ENCODE data around the gene TTLL5. TPM values are rescaled to one million over a fixed set of nuclear protein-coding genes. Genes with fewer than 3 reads are reported as not detected.

TTLL5 gene
- polyA plus RNA-seq, 1 experiment, result 24.1 TPM

DNA sequence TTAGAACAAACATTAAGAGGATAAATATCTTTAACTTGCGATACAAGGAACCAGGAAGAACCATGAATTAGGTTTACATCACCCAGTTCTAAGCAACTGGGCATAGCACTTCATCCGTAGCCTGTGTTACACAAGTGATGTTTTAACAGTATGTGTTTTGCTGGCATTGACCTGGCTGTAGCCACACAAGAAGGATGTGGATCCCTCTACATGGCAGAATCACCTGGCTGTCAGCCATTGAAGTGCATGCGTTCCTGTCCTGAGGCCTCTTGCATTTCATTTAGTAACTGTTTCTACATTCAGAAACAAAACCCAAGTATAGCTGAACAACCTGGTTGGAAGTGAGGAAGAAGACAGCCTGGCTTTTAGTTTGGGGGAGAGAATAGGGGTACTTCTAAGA lies 248.6 kb downstream of the TTLL5 start:
- Histone ChIP-seq H3K27ac (ENCODE audit: low read depth, low read length) (no peak overlapping the region), H3K9me3 (ENCODE audit: control insufficient read depth, insufficient read depth, low read length) (no peaks in the 10 kb centered on the region), H3K4me3 (ENCODE audit: low read depth, low read length) (no peak overlapping the region), H3K27me3 (ENCODE audit: control insufficient read depth, insufficient read depth, low read length) (no peaks in the 10 kb centered on the region)
- DNase-seq (ENCODE audit: low read depth, low spot score), result no peak
- POLR2A ChIA-PET, result no interaction called here
- CTCF ChIA-PET, result interaction anchor here (1.2 kb wide), 1 partner anchor 199 kb away, joined by 3 read pairs; no protein-coding TSS in a partner anchor
- TF ChIP-seq, protein P1, sequence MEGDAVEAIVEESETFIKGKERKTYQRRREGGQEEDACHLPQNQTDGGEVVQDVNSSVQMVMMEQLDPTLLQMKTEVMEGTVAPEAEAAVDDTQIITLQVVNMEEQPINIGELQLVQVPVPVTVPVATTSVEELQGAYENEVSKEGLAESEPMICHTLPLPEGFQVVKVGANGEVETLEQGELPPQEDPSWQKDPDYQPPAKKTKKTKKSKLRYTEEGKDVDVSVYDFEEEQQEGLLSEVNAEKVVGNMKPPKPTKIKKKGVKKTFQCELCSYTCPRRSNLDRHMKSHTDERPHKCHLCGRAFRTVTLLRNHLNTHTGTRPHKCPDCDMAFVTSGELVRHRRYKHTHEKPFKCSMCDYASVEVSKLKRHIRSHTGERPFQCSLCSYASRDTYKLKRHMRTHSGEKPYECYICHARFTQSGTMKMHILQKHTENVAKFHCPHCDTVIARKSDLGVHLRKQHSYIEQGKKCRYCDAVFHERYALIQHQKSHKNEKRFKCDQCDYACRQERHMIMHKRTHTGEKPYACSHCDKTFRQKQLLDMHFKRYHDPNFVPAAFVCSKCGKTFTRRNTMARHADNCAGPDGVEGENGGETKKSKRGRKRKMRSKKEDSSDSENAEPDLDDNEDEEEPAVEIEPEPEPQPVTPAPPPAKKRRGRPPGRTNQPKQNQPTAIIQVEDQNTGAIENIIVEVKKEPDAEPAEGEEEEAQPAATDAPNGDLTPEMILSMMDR (IDR thresholded peaks at IDR 0.05; ENCODE audit: low read depth, low read length), result no peak

- Histone ChIP-seq H3K27me3 (ENCODE audit: control insufficient read depth, insufficient read depth, low read length) (no peaks in the 10 kb centered on the region), H3K9me3 (ENCODE audit: control insufficient read depth, insufficient read depth, low read length) (no peaks in the 10 kb centered on the region), H3K4me3 (ENCODE audit: low read depth, low read length) (no peak overlapping the region), H3K27ac (ENCODE audit: low read depth, low read length) (no peak overlapping the region)
- POLR2A ChIA-PET, result no interaction called here
- TF ChIP-seq, protein P1 (IDR thresholded peaks at IDR 0.05; ENCODE audit: low read depth, low read length), result no peak
- CTCF ChIA-PET, result interaction anchor here (1.2 kb wide), 1 partner anchor 199 kb away, joined by 3 read pairs; no protein-coding TSS in a partner anchor
- DNase-seq (ENCODE audit: low read depth, low spot score), result no peak
These were observed 249.0 kb downstream of the TTLL5 start for GRCh38 chr14:75910048-75910447.

DNA sequence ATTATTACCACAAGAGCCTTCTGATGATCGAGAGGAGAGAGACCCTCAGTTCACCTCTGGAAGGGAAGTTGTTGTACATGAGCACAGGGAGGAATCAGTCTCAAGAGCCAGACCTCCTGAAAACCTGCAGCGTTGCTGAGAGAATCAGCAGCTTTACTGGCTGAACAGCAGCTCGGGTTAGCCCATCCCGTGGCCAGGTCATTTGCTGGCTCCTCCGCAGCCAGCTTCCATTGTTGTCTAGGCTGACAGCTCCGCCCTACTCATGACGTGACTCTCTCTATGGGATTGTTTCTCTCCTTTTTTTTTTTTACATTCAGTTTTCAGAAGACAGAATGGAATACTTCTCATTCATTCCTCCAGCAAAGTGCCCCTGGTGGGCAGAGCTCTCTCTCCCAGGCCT lies 250.8 kb downstream of the TTLL5 start:
- DNase-seq (ENCODE audit: low read depth, low spot score), result no peak
- TF ChIP-seq, protein P1 (IDR thresholded peaks at IDR 0.05; ENCODE audit: low read depth, low read length), result no peak
- CTCF ChIA-PET, result interaction anchor here (0.6 to 1.9 kb wide), 5 partner anchors 28 to 213 kb away, joined by 3 to 8 read pairs (median 3); no protein-coding TSS in a partner anchor
- Histone ChIP-seq H3K27ac (ENCODE audit: low read depth, low read length) (no peak overlapping the region), H3K4me3 (ENCODE audit: low read depth, low read length) (no peak overlapping the region), H3K27me3 (ENCODE audit: control insufficient read depth, insufficient read depth, low read length) (no peaks in the 10 kb centered on the region), H3K9me3 (ENCODE audit: control insufficient read depth, insufficient read depth, low read length) (no peaks in the 10 kb centered on the region)
- POLR2A ChIA-PET, result no interaction called here

DNA sequence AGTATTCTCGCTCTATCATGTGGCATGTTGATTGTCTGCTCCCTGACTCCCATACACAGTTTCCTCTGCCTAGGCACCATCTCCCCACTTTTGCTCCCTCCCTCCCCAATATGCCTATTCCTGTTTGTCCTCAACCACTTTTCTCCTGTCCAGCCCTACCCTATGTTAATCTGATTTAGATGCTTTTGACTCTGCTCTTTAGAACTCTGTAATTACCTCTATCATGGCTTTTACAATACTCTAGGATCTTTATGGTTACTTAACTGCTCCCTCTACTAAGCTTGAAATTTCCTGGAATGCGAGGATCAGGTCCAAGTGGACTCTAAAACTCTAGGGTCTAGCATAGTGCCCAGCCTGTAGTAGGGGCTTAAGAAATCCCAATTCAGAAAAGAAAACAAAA lies 252.1 kb downstream of the TTLL5 start:
- no peak overlapping the region for H3K27ac ChIP-seq (ENCODE audit: low read depth, low read length)
- H3K4me3 ChIP-seq (ENCODE audit: low read depth, low read length), result no peak overlapping the region
- TF ChIP-seq, protein P1 (IDR thresholded peaks at IDR 0.05; ENCODE audit: low read depth, low read length), result no peak
- H3K9me3 ChIP-seq (ENCODE audit: control insufficient read depth, insufficient read depth, low read length), result no peaks in the 10 kb centered on the region
- ChIA-PET POLR2A (no interaction called here), CTCF (interaction anchor here (0.7 to 1.9 kb wide), 3 partner anchors 29 to 70 kb away, joined by 3 to 8 read pairs (median 8); no protein-coding TSS in a partner anchor)
- no peak for DNase-seq (ENCODE audit: low read depth, low spot score)
- no peaks in the 10 kb centered on the region for H3K27me3 ChIP-seq (ENCODE audit: control insufficient read depth, insufficient read depth, low read length)

DNA sequence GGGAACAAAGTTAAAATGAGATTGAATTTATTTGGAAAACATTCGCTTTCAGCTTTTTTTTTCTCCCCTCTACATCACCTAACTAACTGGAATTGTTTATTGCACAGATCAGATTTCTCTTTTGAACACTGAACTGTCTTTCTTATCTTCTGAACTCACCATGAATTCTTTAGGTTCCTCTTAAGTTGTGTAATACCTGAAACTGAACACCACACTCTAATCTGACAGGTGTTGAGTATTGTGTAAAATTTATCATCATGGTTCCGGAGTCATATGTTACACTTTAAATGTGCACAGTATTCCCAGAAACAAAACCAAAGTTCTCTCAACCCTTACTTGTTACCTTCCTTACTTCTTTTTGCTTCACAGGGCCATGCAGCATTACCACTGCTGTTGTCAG lies 254.0 kb downstream of the TTLL5 start:
- Histone ChIP-seq H3K27me3 (ENCODE audit: control insufficient read depth, insufficient read depth, low read length) (no peaks in the 10 kb centered on the region), H3K4me3 (ENCODE audit: low read depth, low read length) (no peak overlapping the region), H3K27ac (ENCODE audit: low read depth, low read length) (no peak overlapping the region), H3K9me3 (ENCODE audit: control insufficient read depth, insufficient read depth, low read length) (no peaks in the 10 kb centered on the region)
- no peak for DNase-seq (ENCODE audit: low read depth, low spot score)
- TF ChIP-seq, protein P1 (IDR thresholded peaks at IDR 0.05; ENCODE audit: low read depth, low read length), result no peak
- POLR2A ChIA-PET, result interaction anchor here (0.7 kb wide), 1 partner anchor 14 kb away, joined by 9 read pairs; no protein-coding TSS in a partner anchor
- CTCF ChIA-PET, result interaction anchor here (0.9 kb wide), 1 partner anchor 9 kb away, joined by 3 read pairs; no protein-coding TSS in a partner anchor
